ENCODE results near the gene TERC. TPM values are rescaled to one million over a fixed set of nuclear protein-coding genes. Genes with fewer than 3 reads are reported as not detected.

Gene TERC
- total and polyA plus RNA-seq, 10 of the 15 experiments (the other 5 are each of a cell fraction or from before 2014, with no cell fraction given), result 0.43 to 125 (median 6.2) TPM; not detected in 4

DNA sequence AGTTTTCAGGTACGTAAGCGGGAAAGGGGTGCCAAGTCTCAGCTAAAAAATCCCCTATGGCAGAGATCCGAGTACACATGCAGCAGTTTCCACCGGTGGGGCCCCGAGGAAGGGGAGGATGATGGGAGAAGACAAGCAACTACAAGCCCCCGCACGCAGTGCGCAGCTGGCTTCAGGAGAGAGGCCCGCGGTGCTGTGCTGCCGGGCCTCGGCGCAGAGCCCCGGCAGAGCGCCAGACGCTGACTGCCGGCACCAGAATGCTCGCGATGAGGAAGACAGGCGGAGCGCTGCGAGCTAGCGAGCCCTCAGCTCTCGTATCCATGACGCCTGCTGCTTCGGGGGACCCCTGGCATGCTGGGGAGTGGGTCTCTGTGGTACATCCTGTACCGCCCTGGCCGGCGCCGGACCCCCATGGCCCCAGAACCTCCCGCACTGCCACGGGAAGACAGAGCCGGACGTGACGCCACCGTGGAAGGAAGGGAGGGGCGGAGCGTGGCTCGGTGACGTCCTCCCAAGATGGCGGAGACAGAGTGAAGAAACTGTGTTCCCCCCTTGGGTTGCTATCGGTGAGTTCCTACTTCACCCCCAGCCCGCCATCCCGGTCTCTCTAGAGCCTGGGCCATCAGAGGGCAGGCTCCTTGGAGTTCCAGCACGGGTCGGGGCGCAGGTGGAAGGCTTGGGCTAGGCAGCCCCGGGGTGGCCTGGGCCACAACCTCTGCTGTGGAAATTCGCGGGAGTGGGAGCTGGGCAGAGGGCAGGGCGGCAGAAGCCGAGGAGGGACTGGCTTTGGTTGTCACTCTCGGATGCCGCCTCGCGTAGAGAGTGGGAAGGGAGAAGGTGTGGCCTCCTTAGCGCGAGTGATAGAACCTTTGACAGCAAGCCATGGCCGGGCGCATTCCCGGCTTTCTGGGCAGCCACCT lies 8.3 kb upstream of the TERC start, which contains the start of gene MYNN:
MYNN (plus strand) TSS at position 500 of the 920 bp plus-strand sequence. CDS start 900 bp downstream, outside the sequence.
- Histone ChIP-seq H3K27ac (ENCODE audit: control insufficient read depth, insufficient read depth) (peak within 1 kb of the TSS; percentile 99), H3K9ac (ENCODE audit: control insufficient read depth, insufficient read depth, low read length) (peak within 1 kb of the TSS; percentile 99), H3K36me3 (ENCODE audit: control insufficient read depth in 2 of 2, insufficient read depth in 2 of 2, low read length in 1 of 2) (peaks cover 0 to 15% of the 10 kb centered on the region in 2 experiments; a peak in 1 of 4 replicates), H3K79me2 (ENCODE audit: control insufficient read depth, insufficient read depth, low read length) (peaks cover 33% of the 10 kb centered on the region), H3K4me2 (ENCODE audit: control insufficient read depth, insufficient read depth) (peak within 1 kb of the TSS; percentile 41), H4K20me1 (ENCODE audit: control insufficient read depth, insufficient read depth) (no peaks in the 10 kb centered on the region), H2AFZ (ENCODE audit: control insufficient read depth, low read depth, low read length) (peak within 1 kb of the TSS; percentile 94), H3K27me3 (replicated peaks in 1 of 2; ENCODE audit: control insufficient read depth in 2 of 2, insufficient read depth in 2 of 2, low read length in 1 of 2) (no peaks in the 10 kb centered on the region), H3K4me1 (ENCODE audit: control insufficient read depth, insufficient read depth, low read length) (peaks cover 14% of the 10 kb centered on the region; the same call in 1 of the 2 replicates), H3K4me3 (peak within 1 kb of the TSS; percentile 97), H3K9me3 (replicated peaks; ENCODE audit: control insufficient read depth, insufficient read depth, low read length) (no peaks in the 10 kb centered on the region)
- SMC1A ChIA-PET (ENCODE audit: uncharacterized antibody, unreplicated experiment), result interaction anchor here (0.8 to 2.0 kb wide), 6 partner anchors 8 to 281 kb away, joined by 3 to 4 read pairs (median 3); partner anchors contain the start of genes LRRC34, LRRIQ4 and TERC
- WGBS (ENCODE audit: insufficient coverage, insufficient replicate concordance, low lambda C conversion rate, missing lambda C conversion rate), result under 1% methylated on average over 58 of the region's 61 CpGs
- peak; percentile 63 for DNase-seq (ENCODE audit: low read depth, low spot score)
- POLR2A ChIA-PET, result interaction anchor here (0.6 to 2.0 kb wide), 4 partner anchors 9 to 1440 kb away, joined by 3 to 4 read pairs (median 4); partner anchors contain the start of gene TERC
- RAD21 ChIA-PET (ENCODE audit: unreplicated experiment), result interaction anchor here (0.9 to 2.1 kb wide), 4 partner anchors 9 to 194 kb away, joined by 3 to 10 read pairs (median 4); no protein-coding TSS in a partner anchor
- peak; percentile 91 for FAIRE-seq
- TSS peak; percentile 100 for BruUV-seq (replicated peaks)
- CTCF ChIA-PET, result interaction anchor here (0.6 to 2.8 kb wide), 7 partner anchors 10 to 524 kb away, joined by 3 to 12 read pairs (median 3); partner anchors contain the start of genes LRRC34 and LRRIQ4
- intact Hi-C loops (cut with micrococcal nuclease; ENCODE audit: unreplicated experiment) (loop anchor here (1.0 to 5.0 kb wide), 4 partner anchors 40 to 1094 kb away; partner anchors contain the start of gene SKIL), in situ Hi-C loops (cut with MboI) (no loop called here)
- peak; percentile 88 for ATAC-seq
- TF ChIP-seq ASH2L (IDR thresholded peaks at IDR 0.05; ENCODE audit: borderline replicate concordance, low read depth), result no peak; the same call in 1 of the 2 replicates
- TF ChIP-seq NFXL1 (IDR thresholded peaks at IDR 0.05; ENCODE audit: borderline replicate concordance), result no peak
- TF ChIP-seq SMARCA5 (IDR thresholded peaks at IDR 0.05), result 0 out of 2 replicates have a peak, but pooled peaks have one; percentile 58
- no peak for TF ChIP-seq PAX8 (IDR thresholded peaks at IDR 0.05)
- TF ChIP-seq ZNF207 (IDR thresholded peaks at IDR 0.05; ENCODE audit: borderline replicate concordance), result no peak
- 0 out of 2 replicates have a peak, but pooled peaks have one; percentile 4 for TF ChIP-seq IRF4 (IDR thresholded peaks at IDR 0.05; ENCODE audit: low read depth, low read length)
- TF ChIP-seq POLR2AphosphoS2 (IDR thresholded peaks at IDR 0.05; ENCODE audit: low read depth, low read length), result peak; percentile 96
- 0 out of 2 replicates have a peak, but pooled peaks have one; percentile 31 for TF ChIP-seq RBBP5 (conservative IDR thresholded peaks at IDR 0.05)
- TF ChIP-seq, protein P1, sequence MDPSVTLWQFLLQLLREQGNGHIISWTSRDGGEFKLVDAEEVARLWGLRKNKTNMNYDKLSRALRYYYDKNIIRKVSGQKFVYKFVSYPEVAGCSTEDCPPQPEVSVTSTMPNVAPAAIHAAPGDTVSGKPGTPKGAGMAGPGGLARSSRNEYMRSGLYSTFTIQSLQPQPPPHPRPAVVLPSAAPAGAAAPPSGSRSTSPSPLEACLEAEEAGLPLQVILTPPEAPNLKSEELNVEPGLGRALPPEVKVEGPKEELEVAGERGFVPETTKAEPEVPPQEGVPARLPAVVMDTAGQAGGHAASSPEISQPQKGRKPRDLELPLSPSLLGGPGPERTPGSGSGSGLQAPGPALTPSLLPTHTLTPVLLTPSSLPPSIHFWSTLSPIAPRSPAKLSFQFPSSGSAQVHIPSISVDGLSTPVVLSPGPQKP (IDR thresholded peaks at IDR 0.05; ENCODE audit: low read depth, low read length), result peak; percentile 27; the same call in 1 of the 2 replicates
- 0 out of 2 replicates have a peak, but pooled peaks have one; percentile 19 for TF ChIP-seq TARDBP (IDR thresholded peaks at IDR 0.05; ENCODE audit: borderline replicate concordance)
- TF ChIP-seq NFIC (IDR thresholded peaks at IDR 0.05; ENCODE audit: low read depth, low read length), result no peak
- TF ChIP-seq NR2C2 (IDR thresholded peaks at IDR 0.05; ENCODE audit: borderline replicate concordance, control insufficient read depth, insufficient read length, low read depth), result no peak
- TF ChIP-seq SMAD1 (IDR thresholded peaks at IDR 0.05; ENCODE audit: low read depth, partially characterized antibody), result peak; percentile 55
- TF ChIP-seq YBX1 (IDR thresholded peaks at IDR 0.05), result no peak
- TF ChIP-seq MEF2A (IDR thresholded peaks at IDR 0.05; ENCODE audit: insufficient read depth, low read depth, low read length), result no peak
- TF ChIP-seq, protein P2, sequence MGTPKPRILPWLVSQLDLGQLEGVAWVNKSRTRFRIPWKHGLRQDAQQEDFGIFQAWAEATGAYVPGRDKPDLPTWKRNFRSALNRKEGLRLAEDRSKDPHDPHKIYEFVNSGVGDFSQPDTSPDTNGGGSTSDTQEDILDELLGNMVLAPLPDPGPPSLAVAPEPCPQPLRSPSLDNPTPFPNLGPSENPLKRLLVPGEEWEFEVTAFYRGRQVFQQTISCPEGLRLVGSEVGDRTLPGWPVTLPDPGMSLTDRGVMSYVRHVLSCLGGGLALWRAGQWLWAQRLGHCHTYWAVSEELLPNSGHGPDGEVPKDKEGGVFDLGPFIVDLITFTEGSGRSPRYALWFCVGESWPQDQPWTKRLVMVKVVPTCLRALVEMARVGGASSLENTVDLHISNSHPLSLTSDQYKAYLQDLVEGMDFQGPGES (IDR thresholded peaks at IDR 0.05), result 0 out of 2 replicates have a peak, but pooled peaks have one; percentile 5
- TF ChIP-seq SMAD5 (IDR thresholded peaks at IDR 0.05; ENCODE audit: low read depth), result peak; percentile 88
- TF ChIP-seq MYB (IDR thresholded peaks at IDR 0.05; ENCODE audit: borderline replicate concordance, low read depth, low read length), result no peak
- no peak for TF ChIP-seq SIX5 (IDR thresholded peaks at IDR 0.05; ENCODE audit: low read depth, low read length, severe bottlenecking)
- TF ChIP-seq RAD51 (IDR thresholded peaks at IDR 0.05), result no peak
- peak; percentile 90 for TF ChIP-seq STAT1 (conservative IDR thresholded peaks at IDR 0.05)
- TF ChIP-seq LARP7 (IDR thresholded peaks at IDR 0.05), result peak; percentile 50
- TF ChIP-seq IKZF1 (conservative IDR thresholded peaks at IDR 0.05), result peak; percentile 69

All from GM12878 (cell line).